Measurements from ENCODE around the gene PTPN9. TPM values are rescaled to one million over a fixed set of nuclear protein-coding genes. Genes with fewer than 3 reads are reported as not detected.

PTPN9 gene
- total and polyA plus RNA-seq, 2 of the 4 experiments (the other 2 are of a cell fraction): 26.5 to 38.9 TPM

DNA sequence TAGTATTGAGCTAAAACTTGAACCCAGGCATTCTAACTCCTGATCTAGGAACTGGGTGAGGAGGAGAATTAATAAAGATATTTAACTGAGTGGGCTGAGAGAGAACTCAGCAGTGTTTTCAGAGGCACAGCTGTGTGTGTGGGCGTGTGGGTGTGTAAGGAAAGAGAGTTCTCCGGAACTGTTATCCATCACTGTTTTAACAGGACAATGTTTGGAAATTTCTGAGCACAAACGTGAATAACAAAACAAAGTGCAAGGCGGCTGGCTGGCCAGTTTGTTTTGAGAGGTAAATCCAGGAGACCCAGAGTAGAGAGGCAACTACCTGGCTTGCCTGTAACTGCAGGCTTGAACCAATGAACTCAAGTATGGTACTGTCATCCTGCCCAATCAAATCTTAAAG is 5.0 kb upstream of the PTPN9 start:
- dilution Hi-C loops (cut with HindIII; ENCODE audit: low sequenced_read_pairs, unreplicated experiment) (no loop called here), intact Hi-C loops (cut with micrococcal nuclease) (no loop called here), in situ Hi-C loops (cut with MboI; ENCODE audit: low sequenced_read_pairs) (no loop called here)
- DNase-seq: peak; percentile 24
- no peak overlapping the region for H3K4me2 ChIP-seq (ENCODE audit: low read depth, low read length)
- H2BK5ac ChIP-seq (ENCODE audit: low read depth, low read length, poor library complexity, severe bottlenecking): no peak overlapping the region
- H3K14ac ChIP-seq (replicated peaks; ENCODE audit: low read depth, low read length): no peak overlapping the region
- H3K4me3 ChIP-seq (ENCODE audit: insufficient read depth, low read depth, low read length): no peak overlapping the region
- 0 out of 2 replicates have a peak, but pooled peaks cover 4% of the 10 kb centered on the region for H4K20me1 ChIP-seq (ENCODE audit: insufficient read depth, low read length)
- no peak overlapping the region for H2BK20ac ChIP-seq (ENCODE audit: low read depth, low read length)
- no peak overlapping the region for H2BK120ac ChIP-seq (ENCODE audit: low read depth, low read length)
- no peak overlapping the region for H4K91ac ChIP-seq (ENCODE audit: insufficient read depth, low read depth, low read length)
- no peak overlapping the region for H4K5ac ChIP-seq (ENCODE audit: low read depth, low read length)
- H2AK5ac ChIP-seq (ENCODE audit: low read depth, low read length): no peak overlapping the region
- H3K9me3 ChIP-seq (ENCODE audit: control insufficient read depth, insufficient read depth, low read length): no peaks in the 10 kb centered on the region
- H3K27me3 ChIP-seq (ENCODE audit: control insufficient read depth, insufficient read depth, low read length): no peaks in the 10 kb centered on the region
- peaks cover 5 to 7% of the 10 kb centered on the region in 2 experiments; a peak in 3 of 4 replicates for H3K79me1 ChIP-seq (ENCODE audit: low read depth in 1 of 2, low read length in 2 of 2)
- no peak overlapping the region for H4K8ac ChIP-seq (ENCODE audit: low read depth in 2 of 2, low read length in 2 of 2)
- H3K18ac ChIP-seq (ENCODE audit: low read depth, low read length): no peak overlapping the region
- H3K4me1 ChIP-seq (ENCODE audit: control insufficient read depth, insufficient read depth, low read length): peaks cover 2% of the 10 kb centered on the region; the same call in 1 of the 2 replicates
- no peak overlapping the region for H3K56ac ChIP-seq (ENCODE audit: extremely low read depth, insufficient read depth, low read length)
- no peak overlapping the region for H2AK9ac ChIP-seq (replicated peaks; ENCODE audit: low read depth, low read length, poor library complexity)
- no peak overlapping the region for H3K9ac ChIP-seq (ENCODE audit: low read depth, low read length)
- ChIA-PET CTCF (interaction anchor here (0.7 kb wide), 1 partner anchor 55 kb away, joined by 4 read pairs; no protein-coding TSS in a partner anchor), POLR2A (ENCODE audit: unreplicated experiment) (no interaction called here)
- BruUV-seq (replicated peaks): no TSS peak
- TF ChIP-seq NFE2L2 (IDR thresholded peaks at IDR 0.05; ENCODE audit: low read depth, low read length): no peak
- TF ChIP-seq CEBPB (IDR thresholded peaks at IDR 0.05; ENCODE audit: low read depth, low read length): no peak
- no peak for TF ChIP-seq RCOR1 (IDR thresholded peaks at IDR 0.05; ENCODE audit: insufficient replicate concordance, low read length)
- no peak for TF ChIP-seq FOS (IDR thresholded peaks at IDR 0.05; ENCODE audit: low read depth, low read length)
- TF ChIP-seq, protein P1, sequence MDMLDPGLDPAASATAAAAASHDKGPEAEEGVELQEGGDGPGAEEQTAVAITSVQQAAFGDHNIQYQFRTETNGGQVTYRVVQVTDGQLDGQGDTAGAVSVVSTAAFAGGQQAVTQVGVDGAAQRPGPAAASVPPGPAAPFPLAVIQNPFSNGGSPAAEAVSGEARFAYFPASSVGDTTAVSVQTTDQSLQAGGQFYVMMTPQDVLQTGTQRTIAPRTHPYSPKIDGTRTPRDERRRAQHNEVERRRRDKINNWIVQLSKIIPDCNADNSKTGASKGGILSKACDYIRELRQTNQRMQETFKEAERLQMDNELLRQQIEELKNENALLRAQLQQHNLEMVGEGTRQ (IDR thresholded peaks at IDR 0.05; ENCODE audit: low read depth, low read length): no peak
- TF ChIP-seq, protein P2, sequence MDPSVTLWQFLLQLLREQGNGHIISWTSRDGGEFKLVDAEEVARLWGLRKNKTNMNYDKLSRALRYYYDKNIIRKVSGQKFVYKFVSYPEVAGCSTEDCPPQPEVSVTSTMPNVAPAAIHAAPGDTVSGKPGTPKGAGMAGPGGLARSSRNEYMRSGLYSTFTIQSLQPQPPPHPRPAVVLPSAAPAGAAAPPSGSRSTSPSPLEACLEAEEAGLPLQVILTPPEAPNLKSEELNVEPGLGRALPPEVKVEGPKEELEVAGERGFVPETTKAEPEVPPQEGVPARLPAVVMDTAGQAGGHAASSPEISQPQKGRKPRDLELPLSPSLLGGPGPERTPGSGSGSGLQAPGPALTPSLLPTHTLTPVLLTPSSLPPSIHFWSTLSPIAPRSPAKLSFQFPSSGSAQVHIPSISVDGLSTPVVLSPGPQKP (IDR thresholded peaks at IDR 0.05; ENCODE audit: borderline replicate concordance, low read depth, low read length): no peak
- TF ChIP-seq RAD21 (IDR thresholded peaks at IDR 0.05; ENCODE audit: low read length): no peak
- TF ChIP-seq SMC3 (IDR thresholded peaks at IDR 0.05; ENCODE audit: low read depth, low read length): no peak
- no peak for TF ChIP-seq CHD1 (IDR thresholded peaks at IDR 0.05; ENCODE audit: low read depth, low read length)
- TF ChIP-seq, protein P3, sequence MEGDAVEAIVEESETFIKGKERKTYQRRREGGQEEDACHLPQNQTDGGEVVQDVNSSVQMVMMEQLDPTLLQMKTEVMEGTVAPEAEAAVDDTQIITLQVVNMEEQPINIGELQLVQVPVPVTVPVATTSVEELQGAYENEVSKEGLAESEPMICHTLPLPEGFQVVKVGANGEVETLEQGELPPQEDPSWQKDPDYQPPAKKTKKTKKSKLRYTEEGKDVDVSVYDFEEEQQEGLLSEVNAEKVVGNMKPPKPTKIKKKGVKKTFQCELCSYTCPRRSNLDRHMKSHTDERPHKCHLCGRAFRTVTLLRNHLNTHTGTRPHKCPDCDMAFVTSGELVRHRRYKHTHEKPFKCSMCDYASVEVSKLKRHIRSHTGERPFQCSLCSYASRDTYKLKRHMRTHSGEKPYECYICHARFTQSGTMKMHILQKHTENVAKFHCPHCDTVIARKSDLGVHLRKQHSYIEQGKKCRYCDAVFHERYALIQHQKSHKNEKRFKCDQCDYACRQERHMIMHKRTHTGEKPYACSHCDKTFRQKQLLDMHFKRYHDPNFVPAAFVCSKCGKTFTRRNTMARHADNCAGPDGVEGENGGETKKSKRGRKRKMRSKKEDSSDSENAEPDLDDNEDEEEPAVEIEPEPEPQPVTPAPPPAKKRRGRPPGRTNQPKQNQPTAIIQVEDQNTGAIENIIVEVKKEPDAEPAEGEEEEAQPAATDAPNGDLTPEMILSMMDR (conservative IDR thresholded peaks at IDR 0.05; ENCODE audit: low read depth, low read length): no peak
- no peak for TF ChIP-seq MAFK (IDR thresholded peaks at IDR 0.05; ENCODE audit: low read depth, low read length)
- TF ChIP-seq RFX5 (IDR thresholded peaks at IDR 0.05; ENCODE audit: low read depth, low read length): no peak
- no peak for TF ChIP-seq MXI1 (IDR thresholded peaks at IDR 0.05; ENCODE audit: borderline replicate concordance, low read depth, low read length)
- no peak for TF ChIP-seq BHLHE40 (IDR thresholded peaks at IDR 0.05; ENCODE audit: low read depth, low read length)
- TF ChIP-seq POLR2A (IDR thresholded peaks at IDR 0.05; ENCODE audit: low read depth, low read length): no peak
- TF ChIP-seq MAZ (IDR thresholded peaks at IDR 0.05; ENCODE audit: borderline replicate concordance, low read depth, low read length): no peak
- H3K36me3 ChIP-seq (ENCODE audit: control insufficient read depth, insufficient read depth, low read length): peaks cover 3% of the 10 kb centered on the region; the same call in 1 of the 2 replicates
- H3K9me1 ChIP-seq (ENCODE audit: insufficient read depth, low read length): no peaks in the 10 kb centered on the region
- H2AFZ ChIP-seq (replicated peaks; ENCODE audit: low read length, poor library complexity): no peak overlapping the region
- no peak overlapping the region for H2BK15ac ChIP-seq (ENCODE audit: low read depth, low read length)
- 8% methylated on average over 2 of the region's 4 CpGs; no CpG with 5 or more reads in 1 of the 2 experiments for WGBS, 2 experiments (ENCODE audit: extremely low coverage in 2 of 2, insufficient read length in 1 of 2)
- no peak overlapping the region for H3K23ac ChIP-seq (ENCODE audit: low read depth, low read length)
- no peak overlapping the region for H3K4ac ChIP-seq (ENCODE audit: low read depth, low read length)
- H3K27ac ChIP-seq (ENCODE audit: insufficient read depth, low read length): no peak overlapping the region
- ATAC-seq (ENCODE audit: low read depth): no peak
